PC-3 (cell line): Measurements from ENCODE around the gene MISP.

Source experiments
- EZH2 ChIP-seq: fragments of 300-600 bp; sonication (generic); IDR thresholded peaks from one replicate; pipeline ENCODE4 v1.6.1; 2017; ENCODE audit warnings: antibody characterized with exemption, mild to moderate bottlenecking, low read length; ENCODE audit not compliant: unreplicated experiment
- EZH2phosphoT487 ChIP-seq: fragments of 300-600 bp; sonication (generic); IDR thresholded peaks from 2 replicates; pipeline ENCODE4 v1.6.1; 2018; ENCODE audit warnings: mild to moderate bottlenecking, antibody characterized with exemption, low read length, borderline replicate concordance
- TF ChIP-seq, protein P1 (sequence below): fragments of 300-600 bp; sonication (generic); conservative IDR thresholded peaks from 2 replicates; pipeline ENCODE4 v1.5.1; 2017; ENCODE audit warnings: antibody characterized with exemption, low read depth, mild to moderate bottlenecking, low read length

DNA sequence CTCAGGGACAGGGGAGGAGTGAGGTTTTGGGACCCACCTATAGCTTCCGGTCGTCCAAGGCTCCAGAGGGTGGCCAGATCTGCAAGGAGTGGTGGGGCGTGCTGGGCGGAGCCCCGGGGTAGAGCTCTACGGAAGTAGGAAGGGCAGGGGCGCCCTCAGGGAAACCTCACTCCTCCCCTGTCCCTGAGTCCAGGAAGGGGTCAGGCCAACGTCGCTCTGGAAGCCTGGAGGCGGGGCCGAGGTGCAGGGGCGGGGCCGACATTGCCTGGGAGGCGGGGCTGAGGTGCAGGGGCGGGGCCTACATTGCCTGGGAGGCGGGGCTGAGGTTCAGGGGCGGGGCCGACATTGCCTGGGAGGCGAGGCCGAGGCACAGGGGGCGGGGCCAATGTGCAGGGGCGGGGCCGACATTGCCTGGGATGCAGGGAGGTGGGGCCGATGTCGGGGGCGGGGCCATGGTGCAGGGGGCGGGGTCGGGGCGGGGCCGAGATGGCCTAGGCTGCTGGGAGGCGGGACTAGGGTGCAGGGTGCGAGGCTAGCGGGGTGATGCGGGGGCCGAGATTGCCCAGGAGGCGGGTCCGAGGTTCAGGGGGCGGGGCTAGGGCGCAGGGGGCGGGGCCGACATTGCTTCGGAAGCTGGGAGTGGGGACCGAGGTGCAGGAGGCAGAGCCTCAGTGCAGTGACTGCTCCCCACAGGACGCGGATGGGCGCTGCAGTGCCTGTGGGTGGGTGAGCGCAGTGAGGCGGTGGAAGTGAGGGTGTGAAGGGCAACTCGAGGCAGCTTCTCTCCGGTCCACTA, 47.1 kb upstream of the MISP start:
- TF ChIP-seq, protein P1, sequence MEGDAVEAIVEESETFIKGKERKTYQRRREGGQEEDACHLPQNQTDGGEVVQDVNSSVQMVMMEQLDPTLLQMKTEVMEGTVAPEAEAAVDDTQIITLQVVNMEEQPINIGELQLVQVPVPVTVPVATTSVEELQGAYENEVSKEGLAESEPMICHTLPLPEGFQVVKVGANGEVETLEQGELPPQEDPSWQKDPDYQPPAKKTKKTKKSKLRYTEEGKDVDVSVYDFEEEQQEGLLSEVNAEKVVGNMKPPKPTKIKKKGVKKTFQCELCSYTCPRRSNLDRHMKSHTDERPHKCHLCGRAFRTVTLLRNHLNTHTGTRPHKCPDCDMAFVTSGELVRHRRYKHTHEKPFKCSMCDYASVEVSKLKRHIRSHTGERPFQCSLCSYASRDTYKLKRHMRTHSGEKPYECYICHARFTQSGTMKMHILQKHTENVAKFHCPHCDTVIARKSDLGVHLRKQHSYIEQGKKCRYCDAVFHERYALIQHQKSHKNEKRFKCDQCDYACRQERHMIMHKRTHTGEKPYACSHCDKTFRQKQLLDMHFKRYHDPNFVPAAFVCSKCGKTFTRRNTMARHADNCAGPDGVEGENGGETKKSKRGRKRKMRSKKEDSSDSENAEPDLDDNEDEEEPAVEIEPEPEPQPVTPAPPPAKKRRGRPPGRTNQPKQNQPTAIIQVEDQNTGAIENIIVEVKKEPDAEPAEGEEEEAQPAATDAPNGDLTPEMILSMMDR: no peak
- TF ChIP-seq EZH2phosphoT487 (no peak), EZH2 (no peak)
